Aorta (tissue), 5 donors: ENCODE results near the gene CEP350. TPM values are rescaled to one million over a fixed set of nuclear protein-coding genes. Genes with fewer than 3 reads are reported as not detected.

Experiments
- ATAC-seq: fragments of 200-7000 bp; cut with Tn5 transposase; one replicate; pipeline ENCODE4 v1.9.1; 2022; ENCODE audit warnings: moderate library complexity; ENCODE audit not compliant: low FRiP score
- DNase-seq, 2 donors: peaks; one replicate each; pipeline ENCODE4 v3.0.0-alpha.2; 2020
- H3K27ac ChIP-seq, 2 donors: one replicate each; pipeline ENCODE4 v1.5.1; 2013; ENCODE audit warnings: low read length in 2 of 2, mild to moderate bottlenecking in 2 of 2, moderate library complexity in 2 of 2, control low read depth in 1 of 2, inconsistent platforms in 1 of 2, low read depth in 1 of 2
- H3K27me3 ChIP-seq, 2 donors: one replicate each; pipeline ENCODE4 v1.6.1; 2013; ENCODE audit warnings: control low read depth in 1 of 2, low read length in 1 of 2, mild to moderate bottlenecking in 1 of 2, moderate library complexity in 1 of 2; ENCODE audit not compliant: insufficient read depth in 2 of 2, control insufficient read depth in 1 of 2
- H3K36me3 ChIP-seq, 2 donors: one replicate each; pipeline ENCODE4 v1.6.1; 2013; ENCODE audit warnings: control low read depth in 1 of 2, low read length in 1 of 2, mild to moderate bottlenecking in 1 of 2; ENCODE audit not compliant: insufficient read depth in 2 of 2, control insufficient read depth in 1 of 2
- H3K4me1 ChIP-seq, 2 donors: one replicate each; pipeline ENCODE4 v1.6.1; 2013; ENCODE audit warnings: low read length in 2 of 2, control low read depth in 1 of 2, mild to moderate bottlenecking in 1 of 2, moderate library complexity in 1 of 2; ENCODE audit not compliant: insufficient read depth in 2 of 2, control insufficient read depth in 1 of 2
- H3K4me3 ChIP-seq, 2 donors: one replicate each; pipeline ENCODE4 v1.5.1; 2013; ENCODE audit warnings: low read length in 2 of 2, control low read depth in 1 of 2, mild to moderate bottlenecking in 1 of 2
- H3K9me3 ChIP-seq: one replicate; pipeline ENCODE4 v1.6.1; 2013; ENCODE audit warnings: mild to moderate bottlenecking, low read length; ENCODE audit not compliant: control insufficient read depth
- WGBS, 2 donors: extraction: QIAGEN DNeasy Blood & Tissue Kit; methylation state at CpG; one replicate each; pipeline ENCODE4 v1.1.7; 2013; 5-methylcytosine and 5-hydroxymethylcytosine counted together
- intact Hi-C, 2 donors: fragments of 100-400 bp; cut with DNase I; formaldehyde crosslinking; loops; one replicate each; pipeline versions ENCODE4 v1.14.2 to v1.15.0; 2022
- polyA plus RNA-seq, 2 donors: library from polyadenylated mRNA; stranded (reverse); fragments of 200-250 nt; gene quantifications; one replicate each; pipeline ENCODE4 v1.2.3, GENCODE V29; 2013
- total RNA-seq, 2 donors: library from RNA; stranded (reverse); fragmentation: NEBNext Ultra II Directional; extraction: Animal tissue kit (Norgen Biotek cat#: 25700); gene quantifications; one replicate each; pipeline ENCODE4 v1.2.1, GENCODE V29; 2021
- donor health status: healthy with polysubstance abuse.
- donor health status: Bipolar disorder and iron deficiency.
- donor health status: DM: no; HTN: no; CAD: no.
- donor health status: DM: no; HTN: no; CAD: no.
- donor health status: DM: yes; HTN: yes; CAD: no.

CEP350 gene
- total and polyA plus RNA-seq, 4 donors, result 4.3 to 61.3 (median 29.4) TPM

DNA sequence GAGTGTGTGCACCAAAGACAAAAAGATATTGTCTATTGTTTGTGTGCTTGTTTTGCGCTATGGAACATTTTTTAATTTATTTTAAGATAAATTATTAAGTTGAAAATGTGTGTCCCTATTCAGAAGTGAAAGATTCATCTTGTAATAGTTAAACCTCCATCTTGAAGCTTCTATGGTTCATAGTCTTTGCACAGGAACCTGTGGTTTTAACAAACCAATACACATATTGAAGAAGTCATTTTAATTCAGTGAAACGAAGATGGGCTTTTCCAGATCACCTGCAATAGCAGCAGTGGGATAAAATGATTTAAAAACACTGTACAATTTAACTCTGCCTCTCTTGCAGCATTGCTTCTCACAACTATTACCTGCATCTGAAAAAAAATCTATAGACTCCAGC lies 157.5 kb downstream of the CEP350 start:
- 94 to 95% methylated on average over 2 of the region's 2 CpGs for WGBS, 2 donors
- Histone ChIP-seq H3K9me3 (no peaks in the 10 kb centered on the region), H3K27ac (no peak overlapping the region), H3K4me3 (no peak overlapping the region), H3K27me3 (no peaks in the 10 kb centered on the region), H3K4me1 (no peaks in the 10 kb centered on the region), H3K36me3 (peaks cover 11 to 13% of the 10 kb centered on the region in 2 donors)
- DNase-seq (no peak), ATAC-seq (no peak)
- intact Hi-C loops, result no loop called here

DNA sequence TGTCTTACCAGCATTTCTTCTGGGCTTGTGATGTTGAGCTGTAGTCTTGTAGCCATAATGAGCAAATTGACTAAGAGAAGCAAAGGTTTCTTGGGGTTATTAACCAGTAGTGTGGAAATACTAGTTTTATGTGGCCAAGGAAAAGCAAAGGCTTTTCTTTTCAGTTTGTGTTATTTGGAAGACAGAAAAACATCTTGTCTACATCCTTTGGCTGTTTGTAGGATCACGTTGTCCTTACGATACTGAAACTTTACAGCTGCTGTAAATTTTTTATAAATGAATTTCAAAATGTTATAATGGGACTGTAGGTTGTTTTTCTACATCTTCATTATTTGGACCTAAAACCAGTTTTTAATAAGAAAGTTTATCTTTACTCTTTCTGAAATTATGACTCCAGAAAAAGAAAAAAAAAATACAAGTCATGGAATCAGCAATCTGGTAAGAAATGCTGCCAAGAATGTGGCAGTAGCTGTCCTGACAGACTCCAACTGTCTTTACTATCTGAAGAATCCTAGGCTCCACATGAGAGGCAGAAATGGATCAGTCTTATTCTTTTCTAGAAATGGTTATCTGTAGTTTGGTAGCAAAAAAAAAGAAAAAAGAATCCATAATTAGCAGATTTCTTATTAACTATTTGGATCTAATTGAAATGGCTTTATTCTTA lies 158.5 kb downstream of the CEP350 start:
- Histone ChIP-seq H3K4me1 (no peaks in the 10 kb centered on the region), H3K9me3 (no peaks in the 10 kb centered on the region), H3K27me3 (no peaks in the 10 kb centered on the region), H3K36me3 (peaks cover 11 to 13% of the 10 kb centered on the region in 2 donors), H3K4me3 (no peak overlapping the region), H3K27ac (no peak overlapping the region)
- DNase-seq, result no peak
- intact Hi-C loops, result no loop called here
- ATAC-seq, result no peak
- WGBS, 2 donors, result 81 to 83% methylated on average over 2 of the region's 2 CpGs

DNA sequence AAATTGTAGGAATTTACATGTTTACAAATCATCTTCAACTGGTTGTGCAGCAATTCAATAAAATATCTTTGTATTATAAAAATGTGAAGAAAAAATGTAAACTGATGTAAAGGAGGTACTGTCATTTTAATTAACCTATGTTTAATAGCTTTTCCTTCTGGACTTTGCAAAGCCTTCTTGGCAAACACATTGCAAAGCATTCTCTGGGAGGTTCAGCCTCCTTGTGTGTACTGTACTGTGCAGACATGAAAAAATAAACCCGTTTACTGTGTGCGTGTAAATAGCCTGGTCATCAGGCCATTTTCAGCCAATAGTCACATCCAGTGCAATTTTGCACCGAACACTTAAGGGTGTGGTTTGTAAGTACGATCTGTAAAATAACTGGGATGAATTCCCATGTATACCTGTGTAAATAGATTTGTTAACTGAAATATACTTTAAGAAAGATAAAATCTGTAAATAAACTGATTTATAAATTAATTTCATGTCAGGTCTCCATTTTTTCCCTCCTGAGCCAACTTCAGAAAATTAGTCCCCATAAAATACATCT lies 159.9 kb downstream of the CEP350 start:
- Histone ChIP-seq H3K4me1 (no peaks in the 10 kb centered on the region), H3K4me3 (no peak overlapping the region), H3K9me3 (no peaks in the 10 kb centered on the region), H3K27me3 (no peaks in the 10 kb centered on the region), H3K27ac (no peak overlapping the region), H3K36me3 (peaks cover 10 to 11% of the 10 kb centered on the region in 2 donors)
- DNase-seq (no peak), ATAC-seq (no peak)
- 92 to 93% methylated on average over 4 of the region's 4 CpGs for WGBS, 2 donors
- intact Hi-C loops, result no loop called here

DNA sequence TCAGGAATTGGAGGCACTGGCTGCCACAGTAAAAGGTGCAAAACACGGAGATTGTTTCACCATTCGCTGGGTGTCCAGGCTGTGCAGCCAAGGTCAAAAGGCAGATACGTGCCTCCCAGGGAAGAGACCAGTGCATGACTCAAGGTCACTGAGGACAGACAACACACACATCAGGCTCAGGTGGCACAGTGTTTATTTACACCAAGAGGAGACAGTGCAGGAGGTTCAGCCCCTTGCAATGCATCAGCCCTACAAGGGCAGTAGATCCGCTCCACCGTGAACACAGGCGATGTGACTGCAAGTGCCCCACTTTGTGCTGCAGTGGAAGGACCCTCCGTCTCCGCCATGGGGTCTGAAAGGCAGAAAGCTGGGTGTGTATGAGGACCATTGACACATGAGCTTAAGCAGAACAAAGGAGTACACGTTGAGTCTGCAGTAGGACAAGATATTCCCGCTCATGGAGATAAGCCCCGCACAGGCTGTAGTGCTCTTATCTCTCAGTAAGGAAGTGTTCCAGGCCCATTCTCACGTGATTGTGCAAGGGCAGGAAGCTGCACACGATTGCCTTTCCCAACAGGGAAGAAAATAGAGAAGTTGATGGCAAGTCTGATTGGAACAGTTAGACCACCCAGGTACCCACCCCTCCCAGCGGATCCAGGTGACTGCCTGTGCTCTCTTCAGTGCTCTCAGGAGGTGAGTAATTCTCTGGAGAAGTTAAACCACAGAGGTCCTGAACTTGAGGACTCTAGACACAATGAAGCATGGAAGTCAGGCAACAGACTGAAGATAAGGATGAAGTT lies 162.6 kb downstream of the CEP350 start:
- H3K36me3 ChIP-seq, result peaks cover 2% of the 10 kb centered on the region in 2 donors
- intact Hi-C loops, result no loop called here
- no peak for DNase-seq
- no peaks in the 10 kb centered on the region for H3K4me1 ChIP-seq
- no peaks in the 10 kb centered on the region for H3K9me3 ChIP-seq
- H3K27ac ChIP-seq, result no peak overlapping the region
- H3K4me3 ChIP-seq, result no peak overlapping the region
- H3K27me3 ChIP-seq, result no peaks in the 10 kb centered on the region
- 76 to 77% methylated on average over 14 of the region's 14 CpGs for WGBS, 2 donors
- ATAC-seq, result no peak

DNA sequence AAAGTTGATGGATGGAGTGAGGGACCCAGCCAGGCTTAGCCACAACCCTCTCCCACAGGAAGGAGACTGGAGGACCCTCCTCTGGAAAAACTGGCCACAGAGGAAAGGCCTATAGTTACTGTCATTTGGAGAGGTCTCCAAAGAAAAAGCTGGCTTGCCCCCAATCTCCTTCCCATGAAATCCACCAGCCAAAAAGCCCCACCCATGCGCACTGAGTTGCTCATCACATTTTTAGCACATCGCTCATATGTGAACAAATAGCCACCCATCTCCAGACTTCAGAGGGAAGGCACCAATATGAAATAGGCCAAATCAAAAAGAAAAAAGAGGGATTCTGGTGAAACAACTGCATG lies 163.1 kb downstream of the CEP350 start:
- intact Hi-C loops, result no loop called here
- Histone ChIP-seq H3K4me1 (no peaks in the 10 kb centered on the region), H3K36me3 (peaks cover 2% of the 10 kb centered on the region in 2 donors), H3K27me3 (no peaks in the 10 kb centered on the region), H3K9me3 (no peaks in the 10 kb centered on the region), H3K4me3 (no peak overlapping the region), H3K27ac (no peak overlapping the region)
- DNase-seq (no peak), ATAC-seq (no peak)
- 88 to 100% methylated on average over 2 of the region's 2 CpGs for WGBS, 2 donors

DNA sequence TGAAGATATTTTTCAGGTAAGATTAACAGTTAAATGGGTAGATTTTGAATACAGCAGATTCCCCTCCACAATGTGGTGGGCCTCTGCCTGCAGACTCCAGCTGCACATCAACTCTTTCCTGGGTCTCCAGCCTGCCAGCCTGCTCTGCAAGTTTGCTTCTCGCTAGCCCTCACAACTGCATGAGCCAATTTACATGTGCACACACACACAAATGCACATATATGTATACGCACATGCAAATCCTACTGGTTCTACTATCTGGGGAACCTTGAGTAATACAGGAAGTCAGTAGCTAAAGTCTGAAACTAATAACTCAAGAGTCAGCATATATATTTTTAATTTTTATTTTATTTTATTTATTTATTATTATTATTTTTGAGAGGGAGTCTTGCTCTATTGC lies 165.2 kb downstream of the CEP350 start:
- Histone ChIP-seq H3K27me3 (no peaks in the 10 kb centered on the region), H3K4me3 (no peak overlapping the region), H3K4me1 (no peaks in the 10 kb centered on the region), H3K36me3 (peaks cover 0 to under 1% of the 10 kb centered on the region in 2 donors), H3K27ac (no peak overlapping the region), H3K9me3 (no peaks in the 10 kb centered on the region)
- intact Hi-C loops, result no loop called here
- ATAC-seq, result no peak
- WGBS, 2 donors, result 91 to 92% methylated on average over 2 of the region's 2 CpGs
- DNase-seq, result no peak

DNA sequence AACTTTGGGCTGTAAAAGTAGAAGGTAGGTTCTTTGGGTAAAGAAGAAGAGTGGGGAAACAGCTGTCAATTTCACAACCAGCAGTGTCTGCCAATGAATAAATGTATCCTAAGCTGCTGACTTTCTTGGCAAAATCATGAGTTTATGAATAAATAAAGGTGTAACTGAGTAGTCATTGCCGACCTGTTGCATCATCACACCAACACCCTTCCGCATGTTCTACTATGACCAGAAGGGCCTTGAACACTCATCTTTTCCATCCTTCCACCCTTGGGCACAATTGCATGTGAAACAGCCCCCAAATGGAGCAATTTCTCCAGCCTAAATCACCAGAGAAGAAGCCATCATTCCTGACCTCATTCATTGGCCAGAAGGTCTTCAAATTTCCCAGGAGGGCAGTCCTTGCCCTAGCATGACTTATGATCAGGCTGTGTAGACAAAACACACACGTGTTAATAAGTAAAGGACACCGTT lies 168.9 kb downstream of the CEP350 start:
- H3K9me3 ChIP-seq, result no peaks in the 10 kb centered on the region
- no peaks in the 10 kb centered on the region for H3K27me3 ChIP-seq
- no peaks in the 10 kb centered on the region for H3K4me1 ChIP-seq
- intact Hi-C loops, result no loop called here
- H3K36me3 ChIP-seq, result no peaks in the 10 kb centered on the region
- DNase-seq (no peak), ATAC-seq (no peak)
- H3K27ac ChIP-seq, result no peak overlapping the region
- WGBS, 2 donors, result 88 to 95% methylated on average over 4 of the region's 4 CpGs
- no peak overlapping the region for H3K4me3 ChIP-seq

DNA sequence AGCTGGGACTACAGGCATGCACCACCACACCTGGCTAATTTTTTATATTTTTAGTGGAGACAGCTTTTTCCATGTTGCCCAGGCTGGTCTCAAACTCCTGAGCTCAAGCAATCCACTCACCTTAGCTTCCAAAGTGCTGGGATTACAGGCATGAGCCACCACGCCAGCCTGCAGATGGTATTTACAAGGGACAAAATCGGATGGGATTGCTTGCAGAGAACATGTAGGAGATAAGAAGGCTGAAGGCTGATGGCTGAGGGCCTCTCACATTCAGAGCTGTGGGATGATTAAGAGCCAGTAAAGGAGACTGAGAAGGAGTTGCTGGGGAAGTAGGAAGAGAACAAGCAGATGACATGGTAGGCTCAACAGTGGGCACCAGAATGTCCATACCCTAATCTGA lies 176.0 kb downstream of the CEP350 start:
- 89% methylated on average over 2 of the region's 2 CpGs for WGBS, 2 donors
- DNase-seq (no peak), ATAC-seq (no peak)
- no peaks in the 10 kb centered on the region for H3K9me3 ChIP-seq
- H3K27ac ChIP-seq, result no peak overlapping the region
- no peaks in the 10 kb centered on the region for H3K4me1 ChIP-seq
- intact Hi-C loops, result no loop called here
- no peaks in the 10 kb centered on the region for H3K27me3 ChIP-seq
- H3K4me3 ChIP-seq, result no peak overlapping the region
- no peaks in the 10 kb centered on the region for H3K36me3 ChIP-seq

DNA sequence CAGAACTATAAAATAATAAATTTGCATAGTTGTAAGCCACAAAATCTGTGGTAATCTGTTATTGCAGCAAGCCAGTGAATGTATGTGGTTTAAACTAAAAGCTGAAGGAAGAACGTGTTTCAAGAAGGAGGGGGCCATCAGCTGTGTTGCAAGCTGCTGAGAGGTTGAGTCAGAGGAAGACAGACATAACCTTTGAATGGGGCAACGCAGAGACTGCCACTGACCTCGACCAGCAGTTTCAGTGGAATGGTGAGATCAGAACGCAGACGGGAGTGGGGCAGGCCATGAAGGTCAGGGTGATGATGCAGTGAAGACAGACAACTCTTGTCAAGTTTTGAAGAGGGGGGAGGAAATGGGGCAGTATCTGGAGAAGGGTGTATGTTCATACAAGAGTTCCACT lies 176.9 kb downstream of the CEP350 start:
- H3K27ac ChIP-seq, result no peak overlapping the region
- H3K4me1 ChIP-seq, result no peaks in the 10 kb centered on the region
- WGBS, 2 donors, result 78 to 82% methylated on average over 5 of the region's 5 CpGs
- no peaks in the 10 kb centered on the region for H3K36me3 ChIP-seq
- H3K4me3 ChIP-seq, result no peak overlapping the region
- ATAC-seq (no peak), DNase-seq (no peak)
- intact Hi-C loops, result no loop called here
- H3K27me3 ChIP-seq, result no peaks in the 10 kb centered on the region
- peaks cover 2% of the 10 kb centered on the region for H3K9me3 ChIP-seq
